Uterus (tissue), 2 donors: ENCODE measurements around the gene NKAP.

ENCODE experiments used
- CTCF ChIP-seq, 4 experiments: fragments of 200-600 bp in 2 of 4; fragments of 450-650 bp in 2 of 4; sonication (generic) in 2 of 4; IDR thresholded peaks; one replicate each; pipeline ENCODE4 v1.5.1; 2016 to 2019; ENCODE audit warnings: antibody characterized with exemption in 4 of 4, mild to moderate bottlenecking in 2 of 4, moderate library complexity in 1 of 4
- POLR2A ChIP-seq, 2 donors: fragments of 450-650 bp; IDR thresholded peaks; one replicate each; pipeline ENCODE4 v1.6.1; 2016; ENCODE audit warnings: antibody characterized with exemption in 2 of 2, mild to moderate bottlenecking in 1 of 2, moderate library complexity in 1 of 2

DNA sequence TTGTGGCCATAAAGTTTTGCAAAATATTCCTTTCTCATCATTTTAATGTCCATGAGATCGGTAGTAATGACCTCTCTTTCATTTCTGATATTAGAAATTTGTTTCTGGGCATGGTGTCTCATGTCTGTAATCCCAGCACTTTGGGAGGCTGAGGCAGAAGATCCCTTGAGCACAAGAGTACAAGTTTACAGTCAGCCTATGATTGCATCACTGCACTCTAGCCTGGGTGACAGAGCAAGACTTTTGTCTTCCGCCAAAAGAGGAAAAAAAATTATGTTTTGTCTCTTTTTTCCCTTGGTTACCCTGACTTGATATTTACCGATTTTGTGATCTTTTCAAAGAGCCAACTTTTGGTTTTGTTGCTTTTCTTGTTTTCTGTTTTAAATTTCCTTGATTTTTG, 10.8 kb upstream of the NKAP start:
- no peak for TF ChIP-seq POLR2A (IDR thresholded peaks at IDR 0.05)
- TF ChIP-seq CTCF (IDR thresholded peaks at IDR 0.05): no peak
